ENCODE results near the gene ACY1. TPM values are rescaled to one million over a fixed set of nuclear protein-coding genes. Genes with fewer than 3 reads are reported as not detected.
A peak's percentile ranks its signal among the peaks of the same experiment; 100 is the strongest.

The ACY1 gene
- total RNA-seq, 1 donor from 2014 or later = 21.9 TPM

GRCh38 chr3:51997172-51997571 is 13.8 kb downstream of the ACY1 start:
- DNase-seq (ENCODE audit: low spot score) (no peak), ATAC-seq (no peak)
- intact Hi-C loops (cut with DNase I) = no loop called here

GRCh38 chr3:51997935-51998596 is 14.7 kb downstream of the ACY1 start:
- intact Hi-C loops (cut with DNase I) = no loop called here
- no peak for DNase-seq (ENCODE audit: low spot score)
- no peak for ATAC-seq

GRCh38 chr3:51998774-51999173 is 15.4 kb downstream of the ACY1 start:
- intact Hi-C loops (cut with DNase I) = no loop called here
- ATAC-seq (no peak), DNase-seq (ENCODE audit: low spot score) (no peak)

- no peak for ATAC-seq
- intact Hi-C loops (cut with DNase I) = loop anchor here (2.0 to 5.0 kb wide), 3 partner anchors 52 to 342 kb away; no protein-coding TSS in a partner anchor
- no peak for DNase-seq (ENCODE audit: low spot score)
These were observed 16.5 kb downstream of the ACY1 start for GRCh38 chr3:51999846-52000245.

- DNase-seq (ENCODE audit: low spot score) (peak; percentile 85), ATAC-seq (peak; percentile 80)
- intact Hi-C loops (cut with DNase I) = loop anchor here (2.0 to 5.0 kb wide), 3 partner anchors 51 to 341 kb away; no protein-coding TSS in a partner anchor
These were observed 18.2 kb downstream of the ACY1 start for GRCh38 chr3:52001443-52001974.

- ATAC-seq = no peak
- intact Hi-C loops (cut with DNase I) = loop anchor here (5.0 kb wide), 2 partner anchors 50 to 340 kb away; no protein-coding TSS in a partner anchor
- no peak for DNase-seq (ENCODE audit: low spot score)
These were observed 19.4 kb downstream of the ACY1 start for GRCh38 chr3:52002748-52003147.

- no peak for DNase-seq (ENCODE audit: low spot score)
- intact Hi-C loops (cut with DNase I) = loop anchor here (5.0 kb wide), 2 partner anchors 48 to 338 kb away; no protein-coding TSS in a partner anchor
- peak; percentile 74 for ATAC-seq
These were observed 20.9 kb downstream of the ACY1 start for GRCh38 chr3:52004163-52004787.

GRCh38 chr3:52004906-52005395 is 21.6 kb downstream of the ACY1 start:
- DNase-seq (ENCODE audit: low spot score) (no peak), ATAC-seq (peak; percentile 3)
- intact Hi-C loops (cut with DNase I) = loop anchor here (5.0 kb wide), 2 partner anchors 47 to 337 kb away; no protein-coding TSS in a partner anchor

- intact Hi-C loops (cut with DNase I) = no loop called here
- ATAC-seq (no peak), DNase-seq (ENCODE audit: low spot score) (no peak)
These were observed 22.2 kb downstream of the ACY1 start for GRCh38 chr3:52005571-52005986.

GRCh38 chr3:52006017-52006819 is 22.9 kb downstream of the ACY1 start:
- ATAC-seq (no peak), DNase-seq (ENCODE audit: low spot score) (no peak)
- intact Hi-C loops (cut with DNase I) = no loop called here

GRCh38 chr3:52006820-52007133 is 23.4 kb downstream of the ACY1 start:
- ATAC-seq (no peak), DNase-seq (ENCODE audit: low spot score) (no peak)
- intact Hi-C loops (cut with DNase I) = no loop called here

GRCh38 chr3:52007291-52007690 is 24.0 kb downstream of the ACY1 start:
- intact Hi-C loops (cut with DNase I) = no loop called here
- ATAC-seq (no peak), DNase-seq (ENCODE audit: low spot score) (no peak)

- ATAC-seq (no peak), DNase-seq (ENCODE audit: low spot score) (no peak)
- intact Hi-C loops (cut with DNase I) = no loop called here
These were observed 27.1 kb downstream of the ACY1 start for GRCh38 chr3:52010431-52010830.

GRCh38 chr3:52012699-52013098 is 29.4 kb downstream of the ACY1 start:
- no peak for DNase-seq (ENCODE audit: low spot score)
- intact Hi-C loops (cut with DNase I) = no loop called here
- no peak for ATAC-seq

GRCh38 chr3:52013802-52014598 is 30.7 kb downstream of the ACY1 start:
- ATAC-seq (no peak), DNase-seq (ENCODE audit: low spot score) (no peak)
- intact Hi-C loops (cut with DNase I) = no loop called here

GRCh38 chr3:52014613-52015012 is 31.3 kb downstream of the ACY1 start:
- intact Hi-C loops (cut with DNase I) = no loop called here
- ATAC-seq (no peak), DNase-seq (ENCODE audit: low spot score) (no peak)

GRCh38 chr3:52015438-52016228 is 32.3 kb downstream of the ACY1 start:
- DNase-seq (ENCODE audit: low spot score) (no peak), ATAC-seq (no peak)
- intact Hi-C loops (cut with DNase I) = no loop called here

GRCh38 chr3:52017586-52017985 is 34.3 kb downstream of the ACY1 start:
- no peak for DNase-seq (ENCODE audit: low spot score)
- ATAC-seq = no peak
- intact Hi-C loops (cut with DNase I) = no loop called here

All from sciatic nerve (tissue), 2 donors.